ENCODE results near the gene CYP21A2.

The CYP21A2 gene

GRCh38 chr6:32084780-32085179 is 46.6 kb downstream of the CYP21A2 start:
- DNase-seq, result no peak

GRCh38 chr6:32085759-32086459 is 47.7 kb downstream of the CYP21A2 start:
- DNase-seq, result no peak

- DNase-seq, result no peak
Observed at GRCh38 chr6:32086661-32087573, 48.7 kb downstream of the CYP21A2 start.

GRCh38 chr6:32087574-32088486 is 49.6 kb downstream of the CYP21A2 start:
- DNase-seq, result peak; percentile 59 to 62

GRCh38 chr6:32088487-32089049 is 50.4 kb downstream of the CYP21A2 start:
- DNase-seq, result no peak

- no peak for DNase-seq
Observed at GRCh38 chr6:32089082-32089828, 51.0 kb downstream of the CYP21A2 start.
